HG03521 (cell line): ENCODE data around the gene UNC13C.

Source experiments
- ATAC-seq: cut with Tn5 transposase; IDR thresholded peaks from one replicate; pipeline ENCODE4 v1.9.1; 2021; ENCODE audit warnings: mild to moderate bottlenecking, moderate library complexity; ENCODE audit not compliant: unreplicated experiment

UNC13C gene

DNA sequence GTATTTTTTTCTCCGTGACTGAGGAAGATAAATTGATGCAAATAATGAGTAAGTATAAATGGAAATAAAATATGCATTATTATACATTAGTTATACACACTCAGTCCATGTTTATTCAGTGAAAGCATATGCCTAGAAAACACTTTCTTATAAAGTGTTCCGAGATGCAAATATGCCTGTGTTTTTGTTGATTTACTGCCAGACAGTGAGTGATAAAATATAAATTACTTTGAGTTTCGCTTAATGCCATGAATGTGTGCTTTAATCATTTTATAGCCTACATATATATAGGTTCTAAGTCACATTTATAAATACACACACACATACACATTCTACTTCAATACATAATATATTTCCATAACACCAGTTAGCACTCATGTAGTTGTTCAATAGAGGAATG is 569.2 kb downstream of the UNC13C start:
- ATAC-seq, result no peak

DNA sequence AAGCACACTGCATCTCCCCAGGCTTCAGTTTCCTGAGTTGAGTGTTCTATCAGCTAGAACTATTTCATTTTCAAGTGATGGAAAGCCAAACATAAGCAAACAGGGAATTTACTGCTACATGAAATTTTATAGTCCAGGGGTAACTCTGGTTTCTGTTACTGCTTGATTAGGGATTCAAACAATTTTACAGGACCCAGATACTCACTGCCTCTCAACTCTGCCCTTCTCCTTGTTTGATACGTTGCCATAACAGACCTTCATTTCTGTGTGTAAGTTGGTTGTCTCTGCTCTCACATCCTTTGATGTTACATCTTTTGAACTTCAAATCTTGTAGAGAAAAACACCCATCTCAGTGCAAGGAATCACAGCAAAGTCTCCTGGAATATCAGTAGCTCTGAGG is 572.7 kb downstream of the UNC13C start:
- ATAC-seq, result no peak

DNA sequence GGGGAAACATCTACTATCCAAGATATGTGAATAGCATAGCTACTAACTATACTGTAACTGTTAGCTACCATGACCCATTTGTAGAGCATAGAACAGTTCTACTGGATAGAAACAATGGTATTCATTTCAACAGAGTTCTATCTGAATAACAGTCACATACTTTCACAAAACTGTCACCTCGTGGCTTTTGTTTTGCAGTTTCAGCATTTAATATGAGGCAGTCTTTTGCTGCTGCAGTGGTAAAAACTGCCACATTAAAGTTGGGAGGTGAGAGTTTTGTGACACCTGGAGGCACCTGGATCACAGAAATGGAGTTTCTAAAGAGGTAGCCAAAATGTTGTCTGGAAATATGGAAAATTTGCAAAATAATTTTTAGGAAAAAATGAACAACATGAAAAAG is 578.0 kb downstream of the UNC13C start:
- no peak for ATAC-seq

DNA sequence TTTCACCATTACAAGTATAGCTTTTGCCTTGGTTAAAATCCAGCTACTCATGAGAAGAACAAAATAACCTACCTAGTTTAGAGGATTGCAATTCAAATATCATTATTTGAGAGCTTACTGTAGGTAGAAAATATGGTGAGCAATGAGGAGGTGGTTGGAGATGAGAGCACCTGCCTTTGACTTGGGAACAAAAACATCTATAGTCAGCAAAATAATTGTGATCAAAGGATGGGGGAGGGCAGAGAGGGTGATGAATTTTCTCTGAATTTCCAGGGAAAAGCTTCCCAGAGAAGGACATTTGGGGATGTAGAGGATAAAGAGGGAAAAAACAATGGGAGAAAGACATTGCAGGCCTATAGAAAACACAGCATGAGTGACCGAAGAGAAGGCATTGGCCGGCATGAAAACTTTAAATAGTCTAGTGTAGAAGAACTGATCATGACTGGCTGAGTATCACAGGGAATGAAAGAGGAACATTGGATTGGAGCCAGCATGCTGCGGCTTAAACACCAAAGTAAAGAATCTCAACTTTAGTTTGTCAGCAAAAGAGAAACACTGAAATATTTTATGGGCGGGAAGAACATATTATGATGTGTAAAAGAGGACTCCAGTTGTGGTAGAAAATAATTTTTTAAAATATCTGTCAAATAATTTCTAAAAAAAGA is 581.3 kb downstream of the UNC13C start:
- no peak for ATAC-seq

DNA sequence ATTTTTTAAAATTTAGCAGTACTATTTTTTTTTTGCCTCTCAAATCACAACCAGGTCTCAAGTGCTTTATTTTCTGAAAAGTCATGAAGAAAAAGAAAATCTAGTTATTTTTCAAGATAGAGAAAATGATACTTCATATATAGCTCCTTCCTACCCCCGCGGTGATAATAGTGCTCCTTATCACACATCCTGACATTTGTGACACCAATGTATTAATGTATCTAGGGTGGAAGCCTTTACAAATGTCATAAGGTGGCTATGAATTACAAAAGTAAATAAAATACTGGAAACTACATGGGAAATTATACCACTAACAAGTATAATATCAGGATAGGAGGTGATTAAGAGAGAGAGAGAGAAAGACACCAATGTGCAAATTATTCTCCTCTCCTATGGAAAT is 582.2 kb downstream of the UNC13C start:
- ATAC-seq, result no peak

DNA sequence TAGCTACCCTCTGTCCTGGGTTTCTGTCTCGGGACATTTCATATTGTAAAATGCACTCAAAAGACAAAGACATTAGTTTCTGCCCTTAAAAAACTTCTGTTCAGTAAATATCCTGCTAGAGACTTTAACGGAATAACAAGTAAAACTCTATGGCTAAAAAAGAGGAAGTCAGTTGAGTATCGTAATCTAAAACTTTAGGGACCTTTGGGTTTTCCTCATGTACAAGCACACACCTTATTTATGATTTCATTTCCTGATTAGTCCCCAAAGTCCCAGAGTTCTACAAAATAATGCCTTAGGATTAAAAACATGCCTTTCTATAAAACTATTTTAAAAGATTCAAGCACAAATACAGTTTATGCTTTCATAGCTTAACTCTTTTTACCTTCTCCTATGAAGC is 585.9 kb downstream of the UNC13C start:
- no peak for ATAC-seq

DNA sequence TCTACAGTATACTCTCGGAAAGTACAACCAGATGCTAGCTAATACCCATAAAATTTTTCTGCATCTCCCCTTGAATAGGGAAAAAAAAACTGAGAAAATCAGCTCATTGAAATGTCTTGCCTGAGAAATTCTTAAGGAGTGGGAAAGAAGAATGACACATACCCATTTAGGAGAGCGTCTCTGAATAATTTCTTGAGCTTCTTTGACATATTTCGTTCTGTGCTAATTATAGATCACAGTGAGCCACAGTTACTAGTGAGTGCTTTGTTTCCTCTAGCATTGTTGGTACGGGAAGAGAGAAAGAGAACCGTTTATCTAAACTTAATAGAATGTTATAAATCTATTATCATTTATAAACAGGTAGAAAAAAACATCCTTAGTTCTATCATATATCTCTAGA is 588.4 kb downstream of the UNC13C start:
- no peak for ATAC-seq

DNA sequence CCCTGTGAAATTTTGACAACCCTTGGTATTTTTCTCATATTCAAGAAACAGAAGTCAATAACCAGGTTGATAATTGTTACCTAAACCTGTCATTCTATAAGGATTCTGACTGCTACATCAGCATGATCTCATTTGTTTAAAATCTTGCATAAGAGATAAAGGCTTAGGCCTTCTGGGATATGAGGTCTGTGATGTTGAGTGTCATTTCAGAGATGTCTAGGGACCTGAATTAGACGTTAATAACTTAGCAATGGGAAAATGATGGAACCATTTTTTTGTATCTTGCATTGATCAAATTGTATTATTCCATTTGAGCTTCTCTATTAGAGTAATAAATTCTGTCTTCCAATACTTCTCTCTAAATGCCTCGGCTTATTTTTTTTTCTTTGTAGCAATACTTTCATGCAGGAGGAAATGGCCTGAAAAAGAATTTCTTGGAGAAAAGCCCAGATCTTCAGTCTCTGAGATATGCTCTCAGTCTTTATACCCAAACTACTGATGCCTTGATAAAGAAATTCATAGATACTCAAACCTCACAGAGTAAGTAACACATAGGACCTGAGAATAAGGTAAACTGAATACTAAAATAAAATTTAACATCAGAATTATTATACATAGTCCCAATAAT is 589.3 kb downstream of the UNC13C start:
- no peak for ATAC-seq

DNA sequence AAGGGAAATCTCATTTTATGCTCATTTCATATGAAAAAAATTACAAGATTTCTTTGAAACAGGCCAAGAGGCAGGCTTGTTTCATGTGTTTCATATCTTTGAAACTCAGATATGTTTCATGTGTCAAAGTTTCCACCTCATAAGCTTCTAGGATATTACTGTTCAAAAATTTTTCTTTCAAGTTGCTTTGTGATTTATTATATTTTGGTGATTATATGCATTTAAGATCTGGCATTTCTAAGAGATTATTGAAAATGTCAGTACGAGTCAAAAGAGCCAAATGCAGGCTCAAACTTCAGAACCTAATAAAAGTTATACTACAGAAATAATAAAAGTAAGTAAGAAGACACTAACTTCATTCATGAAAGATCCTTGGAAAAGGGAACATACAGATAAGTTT is 590.1 kb downstream of the UNC13C start:
- no peak for ATAC-seq

DNA sequence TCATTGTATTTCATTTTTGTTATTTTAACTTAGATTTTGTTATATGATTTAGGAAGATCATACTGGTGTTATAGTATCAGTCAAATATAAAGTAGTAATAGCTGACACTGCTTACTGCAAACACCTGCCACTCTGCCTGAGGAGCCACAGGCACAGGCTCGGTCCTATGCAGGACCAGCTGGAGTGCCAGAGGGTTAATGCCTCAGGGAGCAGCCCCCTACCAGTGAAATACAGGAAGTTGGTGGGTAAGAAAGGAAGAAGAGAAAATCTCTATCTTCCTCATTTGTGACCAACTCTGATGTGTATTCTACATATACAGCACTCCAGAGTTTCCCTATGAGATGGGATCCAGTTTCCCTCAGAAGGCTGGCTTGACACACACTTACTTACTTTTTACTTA is 593.3 kb downstream of the UNC13C start:
- ATAC-seq, result no peak

DNA sequence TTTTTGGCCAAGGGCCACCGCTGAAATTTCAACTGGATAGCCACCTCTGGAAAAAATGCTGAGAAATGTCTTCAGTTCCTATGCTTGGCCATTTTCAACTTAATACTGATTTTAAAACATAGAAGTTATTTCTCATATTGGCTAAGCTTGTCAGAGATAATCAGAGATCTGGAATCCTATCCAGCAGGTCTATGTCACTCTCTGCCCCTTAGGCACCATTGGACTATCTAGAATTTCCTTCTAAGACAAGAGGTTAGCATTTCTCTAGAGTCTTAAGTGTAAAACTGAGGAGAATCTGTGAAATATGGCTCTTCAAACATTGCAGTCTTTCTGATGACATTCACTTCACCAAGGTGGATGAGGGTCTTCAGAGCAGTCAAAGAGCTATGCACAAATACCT is 597.3 kb downstream of the UNC13C start:
- ATAC-seq, result no peak

DNA sequence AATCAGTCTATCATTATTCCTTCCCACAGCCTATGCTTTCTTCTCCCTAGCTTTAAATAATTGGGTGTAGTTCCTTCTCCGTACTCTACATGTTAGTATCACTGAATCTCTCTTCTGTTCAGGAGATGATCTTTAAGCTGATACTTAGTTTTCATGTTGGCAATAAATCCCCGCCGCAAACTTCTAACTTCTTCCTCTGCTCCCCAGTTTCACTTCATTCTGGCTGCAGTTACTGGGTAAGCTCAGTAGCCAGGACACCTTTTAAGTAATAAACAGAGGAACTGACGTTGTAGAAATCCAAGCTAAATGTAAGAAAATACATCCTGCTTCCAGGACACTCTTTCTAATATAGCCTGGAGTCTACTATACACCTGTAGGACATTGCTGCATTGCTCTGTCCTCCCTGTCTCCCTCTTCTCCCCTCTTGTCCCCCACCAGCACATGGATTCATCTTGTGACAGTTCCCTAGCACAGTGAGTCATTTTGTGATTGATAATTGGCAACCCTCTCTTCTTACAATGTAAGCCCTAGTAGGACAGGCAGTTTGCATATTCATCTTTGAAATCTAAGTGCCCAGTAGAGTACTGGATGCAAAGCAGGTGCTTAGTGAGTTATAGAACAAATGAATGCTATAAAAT is 598.2 kb downstream of the UNC13C start:
- no peak for ATAC-seq

DNA sequence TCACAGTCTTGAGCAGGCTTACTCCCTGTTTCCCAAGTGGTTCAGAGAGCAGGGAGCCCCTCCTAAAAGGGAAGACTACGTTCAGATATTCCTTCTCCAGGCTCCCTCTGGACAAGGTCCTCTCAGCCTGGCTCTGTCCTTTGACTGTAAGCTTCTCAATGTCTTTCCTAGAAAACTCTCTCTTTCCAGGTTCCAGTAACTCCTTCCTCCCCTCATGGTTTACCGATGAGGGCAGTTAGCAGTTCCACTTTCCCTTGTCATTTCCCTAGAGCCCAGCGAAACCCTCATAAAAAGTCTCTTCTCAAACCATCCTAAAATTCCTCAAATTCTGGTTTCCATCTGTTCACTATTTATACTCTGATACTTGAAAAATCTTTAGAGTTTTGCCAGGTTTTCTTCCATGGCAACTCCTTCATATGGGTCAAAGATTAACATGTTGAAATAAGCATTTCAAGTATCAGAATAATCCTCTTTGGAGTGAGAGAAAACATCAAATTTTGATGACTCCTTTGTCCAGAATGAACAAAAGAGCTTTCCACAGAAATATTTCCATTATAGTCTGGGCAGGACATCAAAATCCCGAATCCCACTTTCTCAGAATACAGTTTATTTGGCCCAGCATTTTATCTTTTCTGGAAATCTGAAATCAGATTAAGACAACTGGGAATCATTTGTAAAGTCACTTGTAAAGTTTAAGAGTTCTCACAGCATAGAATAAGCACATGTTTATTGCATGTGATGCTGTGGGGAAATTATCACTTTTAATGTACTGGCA is 599.4 kb downstream of the UNC13C start:
- ATAC-seq, result no peak

DNA sequence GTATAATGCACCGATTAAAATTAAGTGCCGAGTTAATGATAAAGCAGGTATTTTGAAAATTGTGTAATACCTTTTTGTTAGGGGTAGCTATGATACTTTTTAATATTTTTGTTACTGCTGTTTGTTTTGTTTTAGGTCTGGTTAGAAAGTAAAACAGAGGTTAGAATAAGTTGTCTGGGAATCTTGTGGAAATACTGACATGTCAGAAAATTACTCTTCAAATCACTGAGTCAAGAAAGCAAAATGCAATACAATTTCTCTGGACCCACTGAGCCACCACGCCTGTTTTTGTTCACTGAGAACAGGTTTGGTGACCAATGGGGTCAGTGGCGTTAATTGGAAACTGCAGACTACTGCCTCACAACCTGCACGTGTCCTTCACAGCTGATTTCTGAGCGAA is 601.6 kb downstream of the UNC13C start:
- no peak for ATAC-seq

DNA sequence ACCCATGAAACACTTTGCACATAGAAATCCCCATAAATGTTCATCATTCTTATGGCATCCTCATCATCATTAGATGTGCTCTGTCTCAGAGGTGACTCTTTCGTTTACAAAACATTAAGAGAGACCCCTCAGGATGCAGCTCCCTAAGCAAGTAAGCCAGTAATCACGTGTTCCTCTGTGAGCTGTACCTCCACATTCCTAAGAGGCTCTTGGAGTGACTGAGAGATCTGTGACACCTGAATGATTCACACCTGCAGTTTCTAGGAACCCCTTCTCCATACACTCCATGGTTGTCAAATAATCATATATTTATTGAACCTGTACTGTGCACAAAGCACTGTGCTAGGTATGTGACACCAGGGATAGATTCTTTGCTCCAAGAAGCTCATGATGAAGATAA is 602.4 kb downstream of the UNC13C start:
- ATAC-seq, result no peak

DNA sequence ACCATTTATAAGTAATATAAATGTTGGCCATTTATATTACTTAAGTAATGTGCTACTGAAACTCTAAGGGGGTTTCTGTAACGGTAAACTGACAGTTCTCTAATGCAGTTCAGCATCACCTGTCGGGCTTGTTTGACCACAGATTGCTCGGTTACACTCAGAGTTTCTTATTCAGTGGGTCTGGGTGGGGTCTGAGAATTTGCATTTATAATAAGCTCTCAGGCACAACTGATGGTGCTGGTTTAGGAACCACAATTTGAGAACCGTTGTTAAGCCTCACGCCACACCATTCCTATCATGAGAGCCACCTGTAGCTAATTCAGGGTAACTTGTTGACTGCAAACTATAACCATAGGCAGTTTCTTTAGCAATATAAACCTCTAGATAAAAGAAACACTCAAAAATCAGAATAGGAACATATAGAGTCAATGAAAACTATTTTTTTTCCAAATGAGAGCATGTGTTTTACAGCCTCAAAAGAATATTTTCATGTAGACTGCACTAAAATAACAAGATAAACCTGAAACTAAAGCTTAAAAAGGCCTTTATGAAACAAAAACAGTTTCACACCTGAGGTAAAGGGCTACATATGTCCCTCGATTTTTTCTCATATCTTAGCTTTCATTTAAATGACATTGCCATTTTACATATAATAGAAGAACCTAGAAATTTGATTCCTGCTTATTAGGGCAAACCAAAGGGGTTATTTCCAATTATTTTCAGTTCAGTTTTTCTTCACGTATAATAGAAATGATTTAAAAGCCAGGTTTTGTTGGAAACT is 604.8 kb downstream of the UNC13C start:
- ATAC-seq, result peak; percentile 87

DNA sequence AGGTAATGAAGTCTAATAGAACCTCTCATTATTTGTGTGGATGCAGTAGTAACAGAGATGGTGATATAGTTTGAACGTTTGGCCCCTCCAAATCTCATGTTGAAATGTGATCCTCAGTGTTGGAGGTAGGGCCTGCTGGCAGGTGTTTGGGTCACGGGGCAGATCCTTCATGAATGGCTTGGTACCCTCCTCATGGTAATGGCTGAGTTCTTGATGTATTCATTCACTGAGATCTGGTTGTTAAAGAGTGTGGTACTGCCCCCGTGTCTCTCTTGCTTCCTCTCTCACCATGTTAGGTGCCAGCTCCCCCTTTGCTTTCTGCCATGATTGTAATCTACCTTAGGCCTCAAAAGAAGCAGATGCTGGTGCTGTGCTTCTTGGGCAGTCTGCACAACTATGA is 606.8 kb downstream of the UNC13C start:
- ATAC-seq, result no peak

DNA sequence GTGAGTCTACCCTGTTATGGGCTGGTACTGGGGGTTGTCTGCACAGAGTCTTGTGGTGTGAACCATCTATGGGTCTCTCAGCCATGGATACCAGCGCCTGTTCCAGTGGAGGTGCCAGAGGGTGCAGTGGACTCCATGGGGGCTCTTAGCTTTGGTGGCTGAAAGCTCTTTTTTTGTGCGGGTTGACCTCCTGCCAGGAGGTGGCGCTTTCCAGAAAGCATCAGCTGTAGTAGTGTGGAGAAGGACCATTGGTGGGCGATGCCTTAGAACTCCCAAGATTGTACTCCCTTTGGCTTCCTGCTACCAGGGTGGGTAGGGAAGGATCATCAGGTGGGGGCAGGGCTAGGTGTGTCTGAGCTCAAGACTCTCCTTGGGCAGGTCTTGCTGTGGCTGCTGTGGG is 615.9 kb downstream of the UNC13C start:
- ATAC-seq, result no peak

DNA sequence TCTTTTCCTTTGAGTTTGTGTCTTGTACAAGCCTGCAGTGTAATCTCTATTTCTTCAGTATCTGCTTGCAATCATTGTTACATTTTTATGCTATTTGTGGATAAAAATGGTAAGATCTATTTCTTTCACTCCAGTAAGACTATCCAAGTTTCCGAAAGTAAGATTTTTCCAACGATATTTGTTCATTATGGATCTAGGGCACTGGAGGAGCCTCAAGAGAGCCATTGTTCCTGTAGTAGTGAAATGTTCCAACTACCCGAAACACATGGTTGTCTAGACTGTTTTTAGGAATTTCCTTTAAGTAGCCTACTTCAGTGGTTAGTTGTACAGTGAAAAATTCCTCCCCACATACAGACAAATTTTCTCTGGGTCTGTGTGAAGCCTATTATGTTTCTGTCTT is 621.1 kb downstream of the UNC13C start:
- no peak for ATAC-seq

DNA sequence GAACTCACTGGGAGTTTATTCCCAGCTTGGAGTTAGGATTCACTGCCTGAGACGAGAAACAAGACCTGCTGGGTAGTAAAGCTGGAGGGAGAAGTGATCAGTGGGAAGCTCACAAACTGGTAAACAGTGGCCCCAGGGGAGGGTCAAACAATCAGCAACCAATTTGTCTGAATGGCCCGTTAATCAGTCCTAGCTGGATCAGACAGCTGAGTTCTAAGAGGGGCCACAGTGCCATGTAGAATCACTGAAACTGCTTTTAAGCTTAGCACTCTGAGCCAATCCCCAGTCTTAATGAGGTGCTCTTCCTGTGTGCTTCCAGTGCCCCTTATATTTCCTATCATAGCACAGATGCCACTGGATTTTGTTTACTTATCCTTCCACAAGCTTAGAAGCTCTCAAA is 626.8 kb downstream of the UNC13C start:
- ATAC-seq, result no peak

DNA sequence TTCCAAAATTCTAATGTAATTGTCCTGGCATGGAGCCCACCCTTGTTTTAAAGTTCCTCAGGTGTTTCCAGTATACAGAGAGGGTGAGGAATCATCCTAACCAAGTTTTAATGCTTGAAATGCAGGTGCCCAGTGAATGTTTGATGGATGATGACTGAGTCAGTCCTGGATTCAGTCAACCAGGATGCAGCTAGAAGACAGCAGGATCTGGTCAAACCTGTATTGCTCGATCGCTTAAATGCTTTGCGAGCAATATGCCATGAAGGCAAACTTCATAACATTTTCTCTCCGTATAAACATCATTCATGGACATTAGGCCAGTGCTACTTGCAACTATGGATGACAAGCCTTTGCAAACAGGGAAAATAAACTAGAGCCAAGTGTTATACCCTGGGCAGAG is 627.3 kb downstream of the UNC13C start:
- ATAC-seq, result no peak
